Measurements from ENCODE around the gene ELOVL6.

DNA sequence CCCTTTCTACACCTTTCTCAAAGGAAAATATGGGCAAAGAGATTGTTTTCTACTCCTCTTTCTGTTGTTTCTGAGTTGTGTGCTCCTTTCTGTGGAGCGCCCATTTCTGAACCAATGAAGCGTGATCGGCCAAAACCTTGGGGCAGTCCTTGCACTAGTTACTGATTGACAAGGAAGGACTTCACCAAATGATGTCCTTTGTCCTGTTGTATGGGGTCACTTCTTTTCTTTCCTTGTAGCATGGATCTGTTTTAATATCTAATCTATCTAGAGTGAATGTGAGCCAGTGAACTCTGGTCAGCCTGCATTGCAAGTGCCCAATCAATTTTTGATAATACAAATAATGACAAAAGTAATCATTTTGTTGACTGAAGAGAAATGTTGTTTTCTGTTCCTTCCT, 191.2 kb downstream of the ELOVL6 start:
- TF ChIP-seq, protein P1, sequence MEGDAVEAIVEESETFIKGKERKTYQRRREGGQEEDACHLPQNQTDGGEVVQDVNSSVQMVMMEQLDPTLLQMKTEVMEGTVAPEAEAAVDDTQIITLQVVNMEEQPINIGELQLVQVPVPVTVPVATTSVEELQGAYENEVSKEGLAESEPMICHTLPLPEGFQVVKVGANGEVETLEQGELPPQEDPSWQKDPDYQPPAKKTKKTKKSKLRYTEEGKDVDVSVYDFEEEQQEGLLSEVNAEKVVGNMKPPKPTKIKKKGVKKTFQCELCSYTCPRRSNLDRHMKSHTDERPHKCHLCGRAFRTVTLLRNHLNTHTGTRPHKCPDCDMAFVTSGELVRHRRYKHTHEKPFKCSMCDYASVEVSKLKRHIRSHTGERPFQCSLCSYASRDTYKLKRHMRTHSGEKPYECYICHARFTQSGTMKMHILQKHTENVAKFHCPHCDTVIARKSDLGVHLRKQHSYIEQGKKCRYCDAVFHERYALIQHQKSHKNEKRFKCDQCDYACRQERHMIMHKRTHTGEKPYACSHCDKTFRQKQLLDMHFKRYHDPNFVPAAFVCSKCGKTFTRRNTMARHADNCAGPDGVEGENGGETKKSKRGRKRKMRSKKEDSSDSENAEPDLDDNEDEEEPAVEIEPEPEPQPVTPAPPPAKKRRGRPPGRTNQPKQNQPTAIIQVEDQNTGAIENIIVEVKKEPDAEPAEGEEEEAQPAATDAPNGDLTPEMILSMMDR (IDR thresholded peaks at IDR 0.05) = no peak
- TF ChIP-seq EP300 (IDR thresholded peaks at IDR 0.05) = no peak
- TF ChIP-seq POLR2A (IDR thresholded peaks at IDR 0.05) = no peak
